CD4-positive, alpha-beta T cell treated with Interleukin-4 for 1 hour (primary cell): ENCODE measurements around the gene FOXO1.
"Not testable (repeated sequence)": the region's sequence is repeated elsewhere in the genome, so short reads cannot be mapped to it uniquely, and the experiment has no call there.

Source experiments
- DNase-seq, 2 donors: peaks; one replicate each; pipeline ENCODE4 v3.0.0-alpha.2; 2020 to 2022

Gene FOXO1

GRCh38 chr13:40666045-40666932 is at the start of gene FOXO1:
FOXO1 (minus strand) TSS chr13:40666641; CDS start chr13:40666212, 429 bp downstream.
- DNase-seq: peak; percentile 88 to 91

GRCh38 chr13:40714433-40714832 is 48.0 kb upstream of the FOXO1 start:
- DNase-seq: not testable (repeated sequence)

GRCh38 chr13:40706439-40706838 is 40.0 kb upstream of the FOXO1 start:
- peak in 1 of 2 donors; percentile 5 for DNase-seq

- DNase-seq: no peak
Measured at GRCh38 chr13:40697711-40698110, 31.3 kb upstream of the FOXO1 start.

- no peak for DNase-seq
Measured at GRCh38 chr13:40694426-40694825, 28.0 kb upstream of the FOXO1 start.

GRCh38 chr13:40692946-40693345 is 26.5 kb upstream of the FOXO1 start:
- DNase-seq: no peak

GRCh38 chr13:40688781-40689180 is 22.3 kb upstream of the FOXO1 start:
- no peak for DNase-seq

- peak in 1 of 2 donors; percentile 63 for DNase-seq
Measured at GRCh38 chr13:40682449-40683240, 16.2 kb upstream of the FOXO1 start.

GRCh38 chr13:40681341-40682146 is 15.1 kb upstream of the FOXO1 start:
- no peak for DNase-seq

- no peak for DNase-seq
Measured at GRCh38 chr13:40680659-40681323, 14.3 kb upstream of the FOXO1 start.

- DNase-seq: no peak
Measured at GRCh38 chr13:40679480-40679985, 13.1 kb upstream of the FOXO1 start.

- DNase-seq: no peak
Measured at GRCh38 chr13:40677064-40677463, 10.6 kb upstream of the FOXO1 start.

- no peak for DNase-seq
Measured at GRCh38 chr13:40676007-40676406, 9.6 kb upstream of the FOXO1 start.

GRCh38 chr13:40673414-40673813 is 7.0 kb upstream of the FOXO1 start:
- DNase-seq: no peak

- DNase-seq: no peak
Measured at GRCh38 chr13:40672765-40673397, 6.4 kb upstream of the FOXO1 start.

GRCh38 chr13:40671956-40672764 is 5.7 kb upstream of the FOXO1 start:
- DNase-seq: no peak

- no peak for DNase-seq
Measured at GRCh38 chr13:40670307-40670706, 3.9 kb upstream of the FOXO1 start.

- DNase-seq: peak; percentile 65
Measured at GRCh38 chr13:40668335-40668734, 1.9 kb upstream of the FOXO1 start.

- no peak for DNase-seq
Measured at GRCh38 chr13:40667622-40667978, 1.2 kb upstream of the FOXO1 start.

GRCh38 chr13:40666933-40667621 is 636 bp upstream of the FOXO1 start:
- peak in 1 of 2 donors; percentile 42 for DNase-seq
